HepG2 (cell line): ENCODE results near the gene SYNM. TPM values are rescaled to one million over a fixed set of nuclear protein-coding genes. Genes with fewer than 3 reads are reported as not detected.

ENCODE experiments used
- ATAC-seq: fragments of 200-7000 bp; cut with Tn5 transposase; 3 replicates; pipeline ENCODE4 v1.9.1; 2020; ENCODE audit warnings: mild to moderate bottlenecking, moderate library complexity
- BruUV-seq: library from RNA; stranded (reverse); fragments of 400-500 nt; replicated peaks from 2 replicates; lab custom pipeline; 2021; lab: Mats Ljungman, UMichigan
- CTCF ChIA-PET: fragments of 300-600 bp; formaldehyde crosslinking; extraction: SDS; loops from one replicate; lab custom pipeline; 2021; ENCODE audit warnings: low total read pairs, inconsistent platforms, low intra/inter-chr PET ratio; lab: Yijun Ruan, JAX
- POLR2A ChIA-PET: fragments of 350-600 bp; sonication (Branson Sonifier 250); formaldehyde crosslinking; loops from one replicate; lab custom pipeline; 2020; ENCODE audit warnings: antibody characterized with exemption, inconsistent platforms; lab: Yijun Ruan, JAX
- DNase-seq: peaks from one replicate; pipeline ENCODE4 v3.0.0-alpha.2; 2015; ENCODE audit warnings: low spot score
- FAIRE-seq: peaks from 3 replicates; lab custom pipeline; 2011; peaks lifted over from hg19 to GRCh38; lab: Jason Lieb, UNC
- H2AFZ ChIP-seq: one replicate; pipeline ENCODE4 v1.6.1; 2011; ENCODE audit warnings: low read length, inconsistent platforms
- H3K27ac ChIP-seq: fragments of 300-600 bp; 3 replicates; pipeline ENCODE4 v1.8.0; 2011; ENCODE audit warnings: mixed run types, mild to moderate bottlenecking, mixed read lengths, low read length, inconsistent platforms; ENCODE audit not compliant: insufficient read depth; ENCODE audit errors: extremely low read length
- H3K27me3 ChIP-seq, 2 experiments: fragments of 200-600 bp in 1 of 2; 2 replicates in 1 of 2; 3 replicates in 1 of 2; pipeline versions ENCODE4 v1.6.0 to v1.8.0; 2011; ENCODE audit warnings: low read length in 2 of 2, mild to moderate bottlenecking in 2 of 2, moderate library complexity in 2 of 2, inconsistent platforms in 1 of 2; ENCODE audit not compliant: insufficient read depth in 2 of 2, control insufficient read depth in 1 of 2
- H3K36me3 ChIP-seq, 2 experiments: fragments of 200-600 bp in 1 of 2; replicated peaks in 1 of 2; 2 replicates in 1 of 2; 3 replicates in 1 of 2; pipeline versions ENCODE4 v1.5.1 to v1.8.0; 2011; ENCODE audit warnings: low read length in 2 of 2, inconsistent platforms in 1 of 2; ENCODE audit not compliant: insufficient read depth in 2 of 2, control insufficient read depth in 1 of 2
- H3K4me1 ChIP-seq: 2 replicates; pipeline ENCODE4 v1.5.1; 2012; ENCODE audit warnings: low read length, inconsistent platforms; ENCODE audit not compliant: insufficient read depth
- H3K4me2 ChIP-seq: 2 replicates; pipeline ENCODE4 v1.6.0; 2011; ENCODE audit warnings: low read depth, low read length, inconsistent platforms
- H3K4me3 ChIP-seq, 3 experiments: fragments of 200-600 bp in 1 of 3; sonication (generic), shearing (Covaris generic) in 1 of 3; replicated peaks in 1 of 3; 2 replicates each; pipeline ENCODE4 v1.5.1; 2011 to 2016; ENCODE audit warnings: low read length in 3 of 3, inconsistent platforms in 2 of 3, low read depth in 2 of 3, mild to moderate bottlenecking in 2 of 3, control low read depth in 1 of 3, mixed read lengths in 1 of 3; ENCODE audit not compliant: insufficient read depth in 1 of 3
- H3K79me2 ChIP-seq: one replicate; pipeline ENCODE4 v1.6.1; 2011; ENCODE audit warnings: low read length, inconsistent platforms; ENCODE audit not compliant: insufficient read depth
- H3K9ac ChIP-seq: 2 replicates; pipeline ENCODE4 v1.6.0; 2011; ENCODE audit warnings: mild to moderate bottlenecking, low read depth, low read length, inconsistent platforms; ENCODE audit not compliant: insufficient read depth
- H3K9me3 ChIP-seq: 2 replicates; pipeline ENCODE4 v1.5.1; 2012; ENCODE audit warnings: mild to moderate bottlenecking, low read length
- H4K20me1 ChIP-seq: 2 replicates; pipeline ENCODE4 v1.6.0; 2011; ENCODE audit warnings: inconsistent platforms, mild to moderate bottlenecking, low read length, moderate library complexity; ENCODE audit not compliant: insufficient read depth
- FOXA1 ChIP-seq, 2 experiments: fragments of 450-650 bp in 1 of 2; sonication (generic) in 1 of 2; formaldehyde crosslinking in 1 of 2; IDR thresholded peaks; 2 replicates each; pipeline versions ENCODE4 v1.4.0 to v1.6.1; 2016 to 2020; ENCODE audit warnings: missing genetic modification reagents in 1 of 2
- GATA4 ChIP-seq: sonication (generic); IDR thresholded peaks from 2 replicates; pipeline ENCODE4 v1.6.1; 2016; ENCODE audit warnings: antibody characterized with exemption, low read depth, borderline replicate concordance
- IKZF1 ChIP-seq: fragments of 450-650 bp; IDR thresholded peaks from 2 replicates; pipeline ENCODE4 v1.7.1; 2016
- MAZ ChIP-seq, 2 experiments: sonication (generic) in 1 of 2; formaldehyde crosslinking in 1 of 2; IDR thresholded peaks; 2 replicates each; pipeline versions ENCODE4 v1.5.0 to v1.6.1; 2012 to 2020; ENCODE audit warnings: low read depth in 2 of 2, mild to moderate bottlenecking in 2 of 2, borderline replicate concordance in 1 of 2, improper control_type of control experiment in 1 of 2, low read length in 1 of 2, missing genetic modification reagents in 1 of 2, moderate library complexity in 1 of 2
- MED8 ChIP-seq: sonication (generic); formaldehyde crosslinking; IDR thresholded peaks from 2 replicates; pipeline ENCODE4 v1.8.1; 2023; ENCODE audit warnings: mild to moderate bottlenecking, missing genetic modification reagents; ENCODE audit not compliant: insufficient replicate concordance
- NFKBIZ ChIP-seq: IDR thresholded peaks from 2 replicates; pipeline ENCODE4 v1.6.1; 2018; ENCODE audit warnings: missing genetic modification reagents, missing compliant biosample characterization
- PBX3 ChIP-seq: sonication (generic); formaldehyde crosslinking; IDR thresholded peaks from 2 replicates; pipeline ENCODE4 v1.8.1; 2023; ENCODE audit warnings: missing genetic modification reagents, inconsistent platforms, borderline replicate concordance
- SIN3A ChIP-seq: IDR thresholded peaks from 2 replicates; pipeline ENCODE4 v1.6.1; 2011; ENCODE audit warnings: low read depth, mild to moderate bottlenecking, control low read depth, low read length, borderline replicate concordance
- SMAD3 ChIP-seq: sonication (generic); formaldehyde crosslinking; IDR thresholded peaks from 2 replicates; pipeline ENCODE4 v1.4.0; 2020; ENCODE audit warnings: missing genetic modification reagents
- SYNCRIP ChIP-seq: fragments of 200-400 bp; formaldehyde crosslinking; IDR thresholded peaks from 2 replicates; pipeline ENCODE4 v1.6.1; 2018; ENCODE audit warnings: mild to moderate bottlenecking, low read depth, low read length; ENCODE audit not compliant: insufficient read depth
- ZBTB1 ChIP-seq: sonication (generic); formaldehyde crosslinking; IDR thresholded peaks from 2 replicates; pipeline ENCODE4 v1.4.0; 2020; ENCODE audit warnings: missing genetic modification reagents, borderline replicate concordance
- ZNF230 ChIP-seq: sonication (generic); formaldehyde crosslinking; IDR thresholded peaks from 2 replicates; pipeline ENCODE4 v1.4.0; 2020; ENCODE audit warnings: mild to moderate bottlenecking, missing genetic modification reagents
- ZNF276 ChIP-seq: sonication (generic); formaldehyde crosslinking; IDR thresholded peaks from 2 replicates; pipeline ENCODE4 v1.4.0; 2020; ENCODE audit warnings: mild to moderate bottlenecking, low read depth, missing genetic modification reagents
- WGBS: methylation state at CpG from one replicate; pipeline ENCODE4 v1.1.6; 2017; ENCODE audit warnings: low lambda C conversion rate; 5-methylcytosine and 5-hydroxymethylcytosine counted together
- in situ Hi-C: cut with HindIII; loops from 2 replicates; pipeline ENCODE4 v1.10.0; 2017; ENCODE audit warnings: low pct_unique_long_range_greater_than_20kb; ENCODE audit not compliant: extremely low pct_ligation_motif_present
- intact Hi-C: fragments of 100-400 bp; cut with micrococcal nuclease; formaldehyde crosslinking; loops from one replicate; pipeline ENCODE4 v1.10.0; 2022; ENCODE audit not compliant: unreplicated experiment
- polyA plus RNA-seq, 8 experiments: library from polyadenylated mRNA; depleted of rRNA in 3 of 8; stranded (reverse) in 7 of 8; unstranded in 1 of 8; fragments of >200 nt; fragmentation: Illumina TruSeq in 4 of 8; extraction: Trizol in 4 of 8; gene quantifications; 2 replicates each; pipeline versions ENCODE4 v1.2.1 to v1.2.3, GENCODE V29; 2011 to 2016; ENCODE audit warnings: low read depth in 4 of 8, missing spikeins in 1 of 8, mixed read lengths in 1 of 8; ENCODE audit not compliant: insufficient read depth in 1 of 8
- total RNA-seq, 5 experiments: library from RNA; depleted of rRNA; stranded (reverse); fragments of >200 nt; fragmentation: Illumina TruSeq; extraction: Trizol; gene quantifications; 2 replicates each; pipeline ENCODE4 v1.2.3, GENCODE V29; 2016; ENCODE audit warnings: low read depth in 1 of 5
- TF ChIP-seq, protein P1 (sequence below): sonication (generic); formaldehyde crosslinking; conservative IDR thresholded peaks from 2 replicates; pipeline ENCODE4 v1.4.0; 2020; ENCODE audit warnings: mild to moderate bottlenecking, missing genetic modification reagents, moderate library complexity
- TF ChIP-seq, protein P2 (sequence below): sonication (generic); formaldehyde crosslinking; IDR thresholded peaks from 2 replicates; pipeline ENCODE4 v1.4.0; 2020; ENCODE audit warnings: low read depth, mild to moderate bottlenecking, missing genetic modification reagents

The SYNM gene
- total and polyA plus RNA-seq, 2 of the 13 experiments (the other 11 are each of a cell fraction or from before 2014, with no cell fraction given): 1.1 to 3.7 TPM

GRCh38 chr15:99170476-99171065 is 65.7 kb downstream of the SYNM start (continued):
- TF ChIP-seq NFKBIZ (CRISPR knock-in tag) (no peak), FOXA1 (IDR thresholded peaks at IDR 0.05) (no peak), FOXA1 (CRISPR knock-in tag; IDR thresholded peaks at IDR 0.05) (no peak), ZNF230 (CRISPR knock-in tag) (no peak), IKZF1 (no peak), ZBTB1 (CRISPR knock-in tag) (no peak), MED8 (CRISPR knock-in tag) (no peak), SIN3A (no peak), ZNF276 (CRISPR knock-in tag) (no peak), GATA4 (no peak)
- TF ChIP-seq, all 625 proteins: peak for 0

- no peak for DNase-seq
- in situ Hi-C loops (no loop called here), intact Hi-C loops (no loop called here)
- peaks cover 1 to 10% of the 10 kb centered on the region in 2 experiments; a peak in 2 of 5 replicates for H3K36me3 ChIP-seq
- WGBS: 98% methylated on average over 4 of the region's 4 CpGs
- no peak overlapping the region for H3K9ac ChIP-seq
- no peak for ATAC-seq
- no peak overlapping the region for H3K4me3 ChIP-seq
- no peaks in the 10 kb centered on the region for H3K27me3 ChIP-seq
- H3K79me2 ChIP-seq: no peaks in the 10 kb centered on the region
- ChIA-PET POLR2A (no interaction called here), CTCF (no interaction called here)
- H2AFZ ChIP-seq: no peak overlapping the region
- H3K4me1 ChIP-seq: peaks cover 10% of the 10 kb centered on the region
- H3K4me2 ChIP-seq: no peak overlapping the region
- FAIRE-seq: no peak
- H3K27ac ChIP-seq: no peak overlapping the region
- H3K9me3 ChIP-seq: no peaks in the 10 kb centered on the region
- no TSS peak for BruUV-seq
- no peaks in the 10 kb centered on the region for H4K20me1 ChIP-seq
- TF ChIP-seq MAZ (IDR thresholded peaks at IDR 0.05; ENCODE audit: borderline replicate concordance, low read depth, low read length) (no peak), MAZ (CRISPR knock-in tag; IDR thresholded peaks at IDR 0.05; ENCODE audit: low read depth) (no peak), SYNCRIP (no peak), SMAD3 (CRISPR knock-in tag) (no peak), PBX3 (CRISPR knock-in tag) (no peak)
- TF ChIP-seq, protein P1, sequence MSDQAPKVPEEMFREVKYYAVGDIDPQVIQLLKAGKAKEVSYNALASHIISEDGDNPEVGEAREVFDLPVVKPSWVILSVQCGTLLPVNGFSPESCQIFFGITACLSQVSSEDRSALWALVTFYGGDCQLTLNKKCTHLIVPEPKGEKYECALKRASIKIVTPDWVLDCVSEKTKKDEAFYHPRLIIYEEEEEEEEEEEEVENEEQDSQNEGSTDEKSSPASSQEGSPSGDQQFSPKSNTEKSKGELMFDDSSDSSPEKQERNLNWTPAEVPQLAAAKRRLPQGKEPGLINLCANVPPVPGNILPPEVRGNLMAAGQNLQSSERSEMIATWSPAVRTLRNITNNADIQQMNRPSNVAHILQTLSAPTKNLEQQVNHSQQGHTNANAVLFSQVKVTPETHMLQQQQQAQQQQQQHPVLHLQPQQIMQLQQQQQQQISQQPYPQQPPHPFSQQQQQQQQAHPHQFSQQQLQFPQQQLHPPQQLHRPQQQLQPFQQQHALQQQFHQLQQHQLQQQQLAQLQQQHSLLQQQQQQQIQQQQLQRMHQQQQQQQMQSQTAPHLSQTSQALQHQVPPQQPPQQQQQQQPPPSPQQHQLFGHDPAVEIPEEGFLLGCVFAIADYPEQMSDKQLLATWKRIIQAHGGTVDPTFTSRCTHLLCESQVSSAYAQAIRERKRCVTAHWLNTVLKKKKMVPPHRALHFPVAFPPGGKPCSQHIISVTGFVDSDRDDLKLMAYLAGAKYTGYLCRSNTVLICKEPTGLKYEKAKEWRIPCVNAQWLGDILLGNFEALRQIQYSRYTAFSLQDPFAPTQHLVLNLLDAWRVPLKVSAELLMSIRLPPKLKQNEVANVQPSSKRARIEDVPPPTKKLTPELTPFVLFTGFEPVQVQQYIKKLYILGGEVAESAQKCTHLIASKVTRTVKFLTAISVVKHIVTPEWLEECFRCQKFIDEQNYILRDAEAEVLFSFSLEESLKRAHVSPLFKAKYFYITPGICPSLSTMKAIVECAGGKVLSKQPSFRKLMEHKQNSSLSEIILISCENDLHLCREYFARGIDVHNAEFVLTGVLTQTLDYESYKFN (CRISPR knock-in tag): no peak
- TF ChIP-seq, protein P2, sequence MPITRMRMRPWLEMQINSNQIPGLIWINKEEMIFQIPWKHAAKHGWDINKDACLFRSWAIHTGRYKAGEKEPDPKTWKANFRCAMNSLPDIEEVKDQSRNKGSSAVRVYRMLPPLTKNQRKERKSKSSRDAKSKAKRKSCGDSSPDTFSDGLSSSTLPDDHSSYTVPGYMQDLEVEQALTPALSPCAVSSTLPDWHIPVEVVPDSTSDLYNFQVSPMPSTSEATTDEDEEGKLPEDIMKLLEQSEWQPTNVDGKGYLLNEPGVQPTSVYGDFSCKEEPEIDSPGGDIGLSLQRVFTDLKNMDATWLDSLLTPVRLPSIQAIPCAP (CRISPR knock-in tag): no peak
Measured at GRCh38 chr15:99172171-99172570, 67.3 kb downstream of the SYNM start.
